HG02588 (cell line): Measurements from ENCODE around the gene ARHGAP32.
"Not testable (repeated sequence)": the region's sequence is repeated elsewhere in the genome, so short reads cannot be mapped to it uniquely, and the experiment has no call there.

Experiments
- ATAC-seq: cut with Tn5 transposase; IDR thresholded peaks from one replicate; pipeline ENCODE4 v1.9.1; 2021; ENCODE audit warnings: mild to moderate bottlenecking, moderate library complexity; ENCODE audit not compliant: unreplicated experiment

ARHGAP32 gene

DNA sequence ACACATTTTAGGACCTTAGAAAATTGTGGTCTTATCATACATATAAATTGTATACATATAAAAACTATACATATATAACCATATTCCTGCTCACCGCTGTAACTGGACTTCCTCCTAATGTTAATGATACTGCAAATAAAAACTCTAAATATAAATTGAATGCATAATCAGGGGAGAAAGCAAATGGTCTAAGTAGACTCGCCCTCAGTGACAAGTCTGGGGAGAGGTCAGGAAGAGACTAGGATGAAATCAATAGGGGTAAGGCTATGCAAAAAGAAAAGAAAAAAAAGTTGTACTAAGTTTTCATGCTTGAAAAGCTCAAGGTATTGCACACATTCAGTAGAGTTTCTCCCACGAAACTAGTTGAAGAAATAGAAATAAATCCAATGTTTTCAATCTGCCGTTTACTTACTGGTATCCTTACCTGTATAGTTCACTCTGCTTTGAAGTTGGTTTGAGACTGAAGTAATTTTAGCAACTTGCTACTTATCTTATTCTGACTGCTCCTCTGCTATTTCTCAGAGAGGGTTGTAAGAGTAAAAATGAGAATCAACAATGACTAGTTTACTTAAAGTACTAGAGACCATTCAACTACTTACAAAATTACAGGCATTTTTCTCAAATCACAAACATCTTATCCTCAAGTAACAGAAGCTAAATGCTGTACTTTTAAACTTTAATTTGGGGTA is 12.2 kb upstream of the ARHGAP32 start:
- ATAC-seq, result no peak

DNA sequence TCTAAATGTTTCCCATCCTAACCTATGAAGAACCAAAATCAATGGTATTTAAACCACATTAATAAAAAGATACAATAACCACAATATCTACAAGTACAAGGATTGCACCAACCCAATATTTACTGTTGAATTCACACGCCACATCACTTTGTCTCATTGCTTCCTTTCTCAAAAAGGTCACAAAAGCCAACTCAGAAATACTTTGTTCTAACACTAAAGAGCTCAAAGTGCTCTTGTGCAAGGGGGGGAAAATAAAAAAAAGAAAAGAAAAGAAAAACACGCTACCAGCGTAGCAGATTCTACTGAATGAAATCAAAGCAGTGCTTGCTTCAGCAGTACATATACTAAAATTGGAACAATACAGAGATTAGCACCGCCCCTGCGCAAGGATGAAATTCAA is 10.5 kb upstream of the ARHGAP32 start:
- no peak for ATAC-seq

DNA sequence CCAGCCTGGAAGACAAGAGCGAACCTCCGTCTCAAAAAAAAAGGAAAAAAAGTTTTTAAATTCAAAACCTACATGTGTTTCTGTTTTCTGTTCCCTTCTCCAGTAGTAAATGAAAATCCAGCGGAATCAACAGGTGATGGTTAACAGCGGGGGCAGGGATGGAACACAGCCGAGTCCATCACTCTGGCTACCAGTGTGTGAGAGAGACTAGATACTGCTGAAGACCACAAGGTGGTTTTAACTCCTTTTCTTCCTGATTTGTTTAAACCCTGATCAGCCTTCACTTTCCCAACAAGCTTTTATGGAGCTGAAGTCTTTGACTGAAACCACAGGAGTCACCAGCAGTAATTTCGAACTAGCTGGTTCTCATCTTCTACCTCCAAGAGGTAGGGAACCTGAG is 3.6 kb upstream of the ARHGAP32 start:
- no peak for ATAC-seq

DNA sequence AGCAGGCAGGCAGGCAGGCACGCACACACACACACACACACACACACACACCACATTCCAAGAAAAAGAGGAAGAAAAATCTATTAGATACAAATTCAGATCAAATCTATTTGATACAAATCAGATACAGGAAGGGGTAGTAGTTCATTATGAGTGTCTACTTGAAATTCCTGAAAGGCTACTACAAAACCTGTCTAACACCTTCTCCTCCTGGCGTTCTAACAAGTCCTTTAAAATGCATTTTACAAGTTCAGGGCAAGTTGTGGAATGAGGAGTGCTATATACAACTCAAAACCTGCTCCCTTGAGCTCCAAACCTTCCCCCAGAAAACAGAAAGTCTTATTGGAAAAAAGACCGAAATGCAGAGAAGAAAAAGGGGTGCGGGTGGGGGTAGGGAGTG is 476 bp downstream of the ARHGAP32 start:
- ATAC-seq, result no peak

DNA sequence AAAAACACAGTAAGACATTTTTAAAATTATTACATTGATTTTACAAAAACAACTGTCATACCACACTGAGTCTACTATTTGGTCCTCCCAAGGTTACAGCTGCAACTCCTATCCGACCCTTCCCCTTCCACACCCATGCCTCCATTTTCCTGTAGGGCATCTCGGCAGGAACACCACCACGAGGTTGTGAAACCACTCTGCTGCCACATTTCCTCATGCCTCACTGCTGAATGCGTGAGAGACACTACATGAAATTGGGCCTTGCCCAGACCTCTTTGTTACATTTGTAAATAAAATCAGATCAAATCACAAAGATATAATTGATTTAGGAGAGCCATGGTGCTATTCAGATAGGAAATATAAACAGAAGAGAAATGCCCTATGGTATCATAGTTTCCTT is 2.0 kb downstream of the ARHGAP32 start:
- ATAC-seq, result no peak

DNA sequence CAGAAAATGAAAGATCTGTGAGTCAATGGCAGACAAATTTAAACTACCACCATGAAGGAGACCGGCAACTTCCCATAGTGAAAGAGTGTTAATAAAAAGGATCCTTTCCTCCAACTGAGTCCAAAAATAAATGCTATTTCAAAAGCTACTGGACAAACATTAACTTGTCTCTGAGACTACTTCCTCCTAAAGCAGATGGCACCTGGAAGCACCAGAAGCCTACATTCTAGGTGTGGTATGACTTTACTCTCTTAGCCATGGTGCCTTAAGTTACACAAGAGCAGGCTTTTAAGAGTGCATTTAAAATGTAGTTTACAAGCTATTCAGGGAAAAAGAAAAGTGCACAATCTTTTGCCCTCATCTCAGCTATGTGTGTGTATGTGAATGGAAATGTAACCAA is 2.5 kb downstream of the ARHGAP32 start:
- no peak for ATAC-seq

DNA sequence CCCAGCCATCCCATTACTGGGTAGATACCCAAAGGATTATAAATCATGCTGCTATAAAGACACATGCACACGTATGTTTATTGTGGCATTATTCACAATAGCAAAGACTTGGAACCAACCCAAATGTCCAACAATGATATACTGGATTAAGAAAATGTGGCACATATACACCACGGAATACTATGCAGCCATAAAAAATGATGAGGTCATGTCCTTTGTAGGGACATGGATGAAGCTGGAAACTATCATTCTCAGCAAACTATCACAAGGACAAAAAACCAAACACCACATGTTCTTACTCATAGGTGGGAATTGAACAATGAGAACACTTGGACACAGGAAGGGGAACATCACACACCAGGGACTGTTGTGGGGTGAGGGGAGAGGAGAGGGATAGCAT is 7.0 kb downstream of the ARHGAP32 start:
- not testable (repeated sequence) for ATAC-seq

DNA sequence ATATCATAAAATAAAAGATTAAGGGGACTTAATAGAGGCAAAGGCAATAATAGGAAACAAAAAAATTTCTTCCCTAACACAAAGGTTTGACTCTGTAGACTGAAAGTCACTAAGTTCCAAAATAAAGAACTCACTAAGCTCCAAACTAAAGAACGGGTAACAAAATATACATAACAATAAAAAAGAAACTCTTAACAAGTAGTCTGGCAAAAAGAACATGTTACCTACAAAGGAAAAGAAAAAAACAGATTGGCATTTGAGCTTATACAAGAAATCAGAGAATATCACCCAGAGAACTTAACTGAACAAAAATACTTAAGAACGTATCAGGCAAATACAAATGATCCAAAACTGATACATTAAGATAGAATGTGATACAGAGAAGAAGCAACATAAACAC is 7.5 kb downstream of the ARHGAP32 start:
- ATAC-seq, result no peak

DNA sequence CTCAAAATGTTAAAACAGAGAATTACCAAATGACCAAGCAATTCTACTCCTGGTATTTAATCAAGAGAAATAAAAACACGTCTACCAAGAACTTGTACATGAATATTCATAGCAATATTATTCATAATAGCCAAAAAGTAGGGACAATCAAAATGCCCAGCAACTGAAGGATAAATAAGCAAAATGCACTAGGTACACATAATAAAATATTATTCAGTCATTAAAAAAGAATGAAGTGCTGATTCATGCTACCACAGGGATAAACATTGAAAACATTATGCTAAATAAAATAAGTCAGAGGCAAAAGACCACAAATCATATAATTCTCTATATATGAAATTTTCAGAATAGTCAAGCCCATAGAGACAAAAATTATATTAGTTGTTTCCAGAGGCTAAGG is 24.8 kb downstream of the ARHGAP32 start:
- no peak for ATAC-seq

DNA sequence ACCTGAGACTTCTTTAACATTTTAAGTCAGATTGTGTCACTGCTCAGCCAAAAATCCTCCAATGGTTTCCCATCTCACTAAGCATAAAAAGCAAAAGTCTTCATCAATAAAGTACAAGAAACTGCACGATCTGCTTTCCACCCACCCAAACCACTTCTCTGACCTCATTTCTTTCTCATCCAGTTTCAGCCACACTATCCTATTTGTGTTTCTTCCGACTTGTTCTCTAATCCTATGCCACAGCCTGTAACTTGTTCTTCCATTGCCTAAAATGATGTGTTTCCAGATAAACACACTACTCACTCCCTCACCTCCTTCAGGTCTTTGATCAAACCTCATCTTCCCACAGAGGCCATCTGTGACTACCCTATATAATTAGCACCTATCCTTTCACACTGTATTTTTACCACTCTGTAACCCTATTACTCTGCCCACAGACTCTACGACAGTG is 28.4 kb downstream of the ARHGAP32 start:
- ATAC-seq, result no peak

DNA sequence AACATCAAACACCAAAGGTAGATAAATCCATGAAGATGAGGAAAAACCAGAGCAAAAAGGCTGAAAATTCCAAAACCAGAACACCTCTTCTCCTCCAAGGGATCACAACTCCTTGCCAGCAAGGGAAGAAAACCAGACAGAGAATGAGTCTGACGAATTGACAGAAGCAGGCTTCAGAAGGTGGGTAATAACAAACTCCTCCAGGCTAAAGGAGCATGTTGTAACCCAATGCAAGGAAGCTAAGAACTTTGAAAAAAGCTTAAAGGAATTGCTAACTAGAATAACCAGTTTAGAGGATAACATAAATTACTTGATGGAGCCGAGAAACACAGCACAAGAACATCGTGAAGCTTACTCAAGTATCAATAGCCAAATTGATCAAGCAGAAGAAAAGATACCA is 35.0 kb downstream of the ARHGAP32 start:
- not testable (repeated sequence) for ATAC-seq

DNA sequence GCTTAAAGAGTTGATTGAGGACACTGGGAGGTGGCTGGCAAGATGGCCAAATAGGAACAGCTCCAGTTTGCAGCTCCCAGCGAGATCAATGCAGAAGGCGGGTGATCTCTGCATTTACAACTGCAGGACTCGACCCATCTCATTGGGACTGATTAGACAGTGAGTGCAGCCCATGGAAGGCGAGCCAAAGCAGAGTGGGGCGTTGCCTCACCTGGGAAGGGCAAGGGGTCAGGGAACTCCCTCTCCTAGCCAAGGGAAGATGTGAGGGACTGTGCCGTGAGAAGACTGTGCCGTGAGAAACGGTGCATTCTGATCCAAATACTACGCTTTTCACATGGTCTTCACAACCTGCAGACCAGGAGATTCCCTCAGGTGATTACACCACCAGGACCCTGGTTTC is 36.4 kb downstream of the ARHGAP32 start:
- ATAC-seq, result no peak

DNA sequence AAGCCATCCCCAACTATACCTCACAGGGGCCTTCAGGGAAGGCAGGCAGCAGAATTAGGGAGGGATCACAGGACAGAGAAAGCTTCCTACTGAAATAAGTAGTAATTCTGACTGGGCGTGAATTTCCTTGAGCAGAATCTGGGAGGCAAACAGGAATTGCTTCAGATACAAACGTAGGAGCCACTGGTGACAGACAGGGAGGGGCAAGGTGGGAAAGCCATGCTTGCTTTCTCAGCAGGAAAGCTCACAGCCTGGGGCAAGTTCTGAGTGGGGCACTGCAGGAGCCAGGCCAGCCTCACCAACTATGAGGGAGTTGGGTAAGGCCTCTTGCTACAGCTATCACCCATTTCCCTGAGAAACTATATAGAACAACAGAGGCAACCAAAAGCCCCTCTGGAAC is 43.6 kb downstream of the ARHGAP32 start:
- ATAC-seq, result no peak

DNA sequence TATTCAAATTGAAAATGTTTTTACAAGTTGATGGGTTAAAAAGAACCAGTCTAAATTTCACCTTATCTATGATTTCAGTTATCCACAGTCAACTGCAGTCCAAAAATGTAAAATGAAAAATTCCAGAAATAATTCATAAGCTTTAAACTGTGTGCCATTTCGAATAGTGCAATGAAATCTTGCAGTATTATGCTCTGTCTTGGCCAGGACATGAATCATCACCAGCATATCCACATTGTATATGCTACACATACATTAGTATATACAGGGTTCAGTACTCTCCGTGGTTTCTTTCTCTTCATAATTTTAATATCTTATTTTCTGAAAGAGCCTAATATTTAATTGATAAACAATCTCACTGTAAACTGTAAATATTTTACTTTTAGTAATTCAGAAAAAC is 45.9 kb downstream of the ARHGAP32 start:
- no peak for ATAC-seq

DNA sequence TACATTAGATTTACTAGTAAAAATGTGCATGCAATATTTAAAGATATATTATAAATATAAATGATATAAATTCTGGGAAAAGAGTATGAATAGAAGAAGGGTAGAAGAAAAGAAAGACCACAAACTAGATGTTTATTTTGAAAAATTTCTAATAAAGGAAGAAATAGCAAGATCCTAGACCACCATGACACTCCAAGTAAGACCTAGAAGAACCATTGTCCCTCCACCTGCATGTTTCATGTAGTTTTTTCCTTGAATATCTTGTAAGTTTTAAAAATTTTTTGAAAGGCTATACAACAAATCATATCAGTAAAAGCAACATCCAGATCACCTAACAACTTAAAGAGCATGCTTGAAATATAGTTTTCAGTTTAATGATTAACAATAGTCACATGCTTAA is 46.8 kb downstream of the ARHGAP32 start:
- no peak for ATAC-seq

DNA sequence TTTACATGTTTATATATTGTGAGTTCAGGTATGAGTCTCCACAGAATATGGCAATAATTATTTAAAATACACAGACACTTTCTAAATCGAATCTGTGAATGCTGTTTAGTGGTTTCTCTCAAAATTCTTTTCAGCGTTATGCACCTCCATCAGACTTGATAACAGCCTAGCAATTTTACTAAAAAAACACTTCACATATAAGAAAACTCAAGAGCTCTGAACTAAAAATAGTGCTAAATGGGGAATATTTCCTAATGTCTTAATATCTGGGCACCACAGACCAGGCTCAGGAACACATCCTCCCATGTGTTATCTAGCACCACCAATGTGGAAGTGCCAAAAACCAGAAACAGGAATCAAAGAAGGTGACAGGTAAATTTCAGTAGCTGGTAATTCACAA is 47.9 kb downstream of the ARHGAP32 start:
- ATAC-seq, result no peak

DNA sequence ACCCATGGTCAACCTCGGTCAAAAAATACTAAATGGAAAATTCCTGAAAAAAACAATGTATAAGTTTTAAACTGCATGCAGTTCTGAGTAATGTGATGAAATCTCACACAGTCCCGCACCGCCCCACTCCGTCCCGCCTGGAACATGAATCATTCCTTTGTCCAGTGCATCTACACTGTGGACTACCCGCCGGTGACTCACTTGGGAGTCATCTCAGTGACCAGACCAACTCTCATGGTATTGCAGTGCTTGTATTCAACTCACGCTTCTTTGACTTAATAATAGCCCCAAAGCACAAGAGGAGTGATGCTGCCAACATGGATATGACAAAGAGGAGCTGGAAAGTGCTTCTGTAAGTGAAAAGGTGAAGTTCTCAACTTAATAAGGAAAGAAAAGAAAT is 48.8 kb downstream of the ARHGAP32 start:
- no peak for ATAC-seq

DNA sequence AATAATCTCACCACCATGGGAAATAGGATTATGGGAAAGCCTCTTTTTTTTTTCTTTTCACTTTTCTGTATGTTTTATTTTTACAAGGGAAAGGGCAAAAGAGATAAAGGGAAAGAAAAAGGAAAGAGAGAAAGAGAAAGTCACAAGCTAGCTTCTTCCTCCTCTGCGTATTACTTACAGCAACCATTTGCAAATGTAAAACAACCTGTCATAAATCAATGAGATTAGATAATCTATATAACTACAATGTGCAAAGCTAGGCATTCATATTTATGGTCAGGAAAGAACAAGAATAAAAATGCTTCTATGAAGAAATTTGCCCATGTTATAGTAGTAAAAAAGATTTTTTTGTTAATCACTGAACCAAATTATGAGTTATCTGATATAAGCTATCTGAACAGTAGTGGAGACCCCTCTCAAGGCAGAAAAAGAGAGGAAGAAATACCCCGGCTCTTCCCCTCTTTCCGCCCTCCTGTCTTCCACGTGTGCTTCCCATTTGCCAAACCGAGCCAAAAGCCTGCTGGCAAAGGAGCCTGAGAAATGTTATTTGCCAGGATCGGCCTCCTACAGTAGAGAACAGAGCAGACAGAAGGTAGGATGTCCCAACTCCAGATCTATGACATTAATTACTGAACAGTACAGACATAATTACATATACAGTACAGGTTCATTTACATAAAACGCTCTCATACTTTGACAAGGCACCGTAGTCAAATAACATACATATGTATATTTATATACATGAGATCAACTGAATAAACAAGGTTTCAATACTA is 50.2 kb downstream of the ARHGAP32 start:
- no peak for ATAC-seq

DNA sequence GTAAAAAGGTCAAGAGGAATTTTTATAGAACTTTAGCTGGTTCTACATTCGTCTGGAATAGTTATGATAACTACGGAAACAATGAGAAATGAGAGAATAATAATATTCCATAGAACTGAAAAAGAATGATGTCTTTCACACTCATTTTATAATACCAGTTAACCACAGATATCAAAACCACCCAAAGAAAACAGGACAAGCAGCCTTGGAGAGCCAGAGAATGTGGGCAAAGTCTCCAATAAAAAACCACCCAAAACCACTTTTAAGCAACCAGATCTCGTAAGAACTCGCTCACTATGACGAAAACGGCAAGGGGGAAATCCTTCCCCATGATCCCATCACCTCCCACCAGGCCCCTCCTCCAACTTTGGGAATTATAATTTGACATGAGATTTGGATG is 60.8 kb downstream of the ARHGAP32 start:
- no peak for ATAC-seq

DNA sequence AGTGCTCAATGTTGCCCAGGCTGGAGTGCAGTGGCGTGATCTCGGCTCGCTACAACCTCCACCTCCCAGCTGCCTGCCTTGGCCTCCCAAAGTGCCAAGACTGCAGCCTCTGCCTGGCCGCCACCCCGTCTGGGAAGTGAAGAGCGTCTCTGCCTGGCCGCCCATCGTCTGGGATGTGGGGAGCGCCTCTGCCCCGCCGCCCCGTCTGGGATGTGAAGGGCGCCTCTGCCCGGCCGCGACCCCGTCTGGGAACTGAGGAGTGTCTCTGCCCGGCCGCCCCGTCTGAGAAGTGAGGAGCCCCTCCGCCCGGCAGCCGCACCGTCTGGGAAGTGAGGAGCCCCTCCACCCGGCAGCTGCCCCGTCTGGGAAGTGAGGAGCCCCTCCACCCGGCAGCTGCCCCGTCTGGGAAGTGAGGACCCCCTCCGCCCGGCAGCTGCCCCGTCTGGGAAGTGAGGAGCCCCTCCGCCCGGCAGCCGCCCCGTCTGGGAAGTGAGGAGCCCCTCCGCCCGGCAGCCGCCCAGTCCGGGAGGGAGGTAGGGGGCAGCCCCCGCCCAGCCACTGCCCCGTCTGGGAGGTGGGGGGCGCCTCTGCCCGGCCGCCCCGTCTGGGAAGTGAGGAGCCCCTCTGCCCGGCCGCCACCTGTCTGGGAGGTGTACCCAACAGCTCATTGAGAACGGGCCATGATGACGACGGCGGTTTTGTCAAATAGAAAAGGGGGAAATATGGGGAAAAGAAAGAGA is 63.1 kb downstream of the ARHGAP32 start:
- ATAC-seq, result not testable (repeated sequence)

DNA sequence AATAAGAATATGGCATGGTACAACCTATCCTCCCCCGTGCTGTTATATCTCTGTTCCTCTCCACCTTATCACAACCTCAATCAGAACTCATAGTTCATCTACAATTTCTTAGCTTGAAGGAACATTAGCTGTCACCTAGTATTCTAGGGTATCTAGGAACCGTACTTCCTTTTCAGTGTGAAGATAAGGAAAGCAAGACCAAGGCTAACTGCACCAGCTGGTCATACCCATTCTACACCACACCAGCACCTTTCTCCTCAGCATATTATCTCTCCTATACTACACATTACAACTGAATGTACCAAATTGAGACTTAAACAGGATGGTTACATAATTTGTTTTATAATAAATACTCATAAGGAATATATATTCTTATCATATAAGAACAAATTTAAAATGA is 73.1 kb downstream of the ARHGAP32 start:
- no peak for ATAC-seq
